Esophagus muscularis mucosa (tissue), 4 donors: ENCODE results near the gene GAPVD1. TPM values are rescaled to one million over a fixed set of nuclear protein-coding genes. Genes with fewer than 3 reads are reported as not detected.

ENCODE experiments used
- DNase-seq: peaks from one replicate; pipeline ENCODE4 v3.0.0-alpha.2; 2017; ENCODE audit errors: extremely low spot score
- H3K27ac ChIP-seq, 4 donors: fragments of 200-600 bp; sonication (generic); replicated peaks in 1 of 4; 1 replicate in 3 of 4; 2 replicates in 1 of 4; pipeline ENCODE4 v1.5.1; 2016 to 2019; ENCODE audit warnings: mild to moderate bottlenecking in 1 of 4
- H3K27me3 ChIP-seq, 4 donors: fragments of 200-600 bp; sonication (generic); one replicate each; pipeline versions ENCODE4 v1.5.1 to v1.6.0; 2016 to 2019
- H3K36me3 ChIP-seq, 4 donors: fragments of 200-600 bp; sonication (generic); one replicate each; pipeline ENCODE4 v1.5.1; 2016 to 2019
- H3K4me1 ChIP-seq, 4 donors: fragments of 200-600 bp; sonication (generic); one replicate each; pipeline ENCODE4 v1.5.1; 2016 to 2019
- H3K4me3 ChIP-seq, 4 donors: fragments of 200-600 bp; sonication (generic); 1 replicate in 2 of 4; 2 replicates in 2 of 4; pipeline ENCODE4 v1.5.1; 2016 to 2019; ENCODE audit warnings: mild to moderate bottlenecking in 4 of 4, moderate library complexity in 1 of 4
- H3K9me3 ChIP-seq, 4 donors: fragments of 200-600 bp; sonication (generic); 1 replicate in 3 of 4; 2 replicates in 1 of 4; pipeline ENCODE4 v1.5.1; 2016 to 2019
- CTCF ChIP-seq, 3 experiments: fragments of 200-600 bp in 2 of 3; fragments of 450-650 bp in 1 of 3; sonication (generic) in 2 of 3; IDR thresholded peaks; one replicate each; pipeline ENCODE4 v1.5.1; 2017 to 2019; ENCODE audit warnings: antibody characterized with exemption in 3 of 3, mild to moderate bottlenecking in 2 of 3, moderate library complexity in 1 of 3
- EP300 ChIP-seq: sonication (generic); formaldehyde crosslinking; IDR thresholded peaks from one replicate; pipeline ENCODE4 v1.6.1; 2017; ENCODE audit warnings: antibody characterized with exemption
- POLR2A ChIP-seq: fragments of 450-650 bp; IDR thresholded peaks from one replicate; pipeline ENCODE4 v1.6.1; 2017; ENCODE audit warnings: antibody characterized with exemption, moderate library complexity, mild to moderate bottlenecking, low read depth
- POLR2AphosphoS5 ChIP-seq, 2 donors: sonication (generic); formaldehyde crosslinking; IDR thresholded peaks; one replicate each; pipeline ENCODE4 v1.6.1; 2017; ENCODE audit warnings: antibody characterized with exemption in 2 of 2
- WGBS: methylation state at CpG from one replicate; pipeline ENCODE4 v1.1.5; 2018; 5-methylcytosine and 5-hydroxymethylcytosine counted together
- intact Hi-C: fragments of 100-400 bp; cut with DNase I; formaldehyde crosslinking; loops from one replicate; pipeline ENCODE4 v1.15.1; 2023
- total RNA-seq, 4 donors: library from RNA; depleted of rRNA; stranded (reverse); fragments of >200 nt; gene quantifications; one replicate each; pipeline versions ENCODE4 v1.1.0 to v1.2.1, GENCODE V29; 2016

GAPVD1 gene
- total RNA-seq, 4 donors from 2014 or later, result 39.0 to 58.6 (median 45.2) TPM

DNA sequence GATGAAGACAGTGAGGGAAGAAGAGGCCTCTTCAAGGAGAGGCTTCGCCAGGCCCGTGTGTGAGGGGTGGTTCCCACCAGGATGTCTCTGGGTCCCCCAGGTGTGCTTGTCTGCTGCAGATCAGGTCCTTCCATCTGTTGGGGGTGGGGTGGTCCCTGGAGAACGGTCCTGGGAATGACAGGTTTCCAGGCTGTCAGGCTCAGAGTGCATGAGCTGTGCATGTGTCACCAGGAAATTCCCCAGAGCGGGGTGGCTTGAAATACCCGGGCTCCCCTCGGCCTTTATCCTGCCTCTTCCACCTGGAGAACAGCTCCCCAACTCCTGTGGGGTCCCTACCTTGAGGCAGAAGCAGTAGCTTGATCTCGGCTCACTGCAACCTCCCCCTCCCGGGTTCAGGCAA is 118.8 kb downstream of the GAPVD1 start:
- Histone ChIP-seq H3K27me3 (peaks cover 0 to 21% (median 0%) of the 10 kb centered on the region in 4 donors), H3K4me3 (no peak overlapping the region), H3K9me3 (no peaks in the 10 kb centered on the region), H3K36me3 (no peaks in the 10 kb centered on the region), H3K27ac (no peak overlapping the region), H3K4me1 (peaks cover 0 to 5% (median 0%) of the 10 kb centered on the region in 4 donors)
- 80% methylated on average over 8 of the region's 8 CpGs for WGBS
- intact Hi-C loops, result no loop called here
- no peak for DNase-seq
- TF ChIP-seq POLR2A (no peak), CTCF (IDR thresholded peaks at IDR 0.05) (no peak), EP300 (no peak), POLR2AphosphoS5 (IDR thresholded peaks at IDR 0.05) (no peak)

DNA sequence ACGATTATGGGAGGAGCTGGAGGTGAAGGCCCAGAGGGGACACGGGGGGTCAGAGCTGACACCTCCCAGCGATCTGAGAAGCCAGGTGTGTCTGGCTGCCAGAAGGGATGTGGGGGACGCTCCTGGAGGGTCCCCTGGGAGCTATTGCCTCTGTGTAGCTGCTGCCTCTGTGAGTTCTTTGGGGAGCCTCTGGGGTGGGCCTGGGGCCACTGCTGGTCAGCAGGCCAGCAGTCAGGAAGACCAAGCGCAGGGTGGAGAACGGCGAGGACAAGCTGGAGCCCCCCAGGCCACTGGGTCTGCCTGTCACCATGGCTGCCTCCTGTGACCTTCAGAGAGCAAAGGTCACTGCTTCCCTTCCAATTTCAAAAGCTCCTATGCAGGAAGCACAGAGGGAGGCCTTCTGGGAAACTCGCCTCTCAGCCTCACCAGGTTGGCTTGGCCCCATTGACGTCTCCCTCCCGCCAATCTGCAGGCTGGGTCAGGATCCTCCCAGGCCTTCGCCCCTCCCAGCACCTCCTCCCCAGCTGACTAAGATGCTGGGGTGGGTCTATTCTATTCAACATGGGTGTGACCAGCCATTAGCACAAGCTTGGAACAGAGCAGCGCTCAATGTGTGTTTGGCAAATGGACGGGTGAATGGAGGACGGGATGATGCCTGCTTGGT is 126.4 kb downstream of the GAPVD1 start:
- DNase-seq, result no peak
- intact Hi-C loops, result no loop called here
- no peaks in the 10 kb centered on the region for H3K4me1 ChIP-seq
- no peaks in the 10 kb centered on the region for H3K9me3 ChIP-seq
- H3K27ac ChIP-seq, result no peak overlapping the region
- H3K27me3 ChIP-seq, result no peaks in the 10 kb centered on the region
- TF ChIP-seq POLR2A (no peak), EP300 (no peak)
- no peaks in the 10 kb centered on the region for H3K36me3 ChIP-seq
- 91% methylated on average over 12 of the region's 14 CpGs for WGBS
- no peak overlapping the region for H3K4me3 ChIP-seq

DNA sequence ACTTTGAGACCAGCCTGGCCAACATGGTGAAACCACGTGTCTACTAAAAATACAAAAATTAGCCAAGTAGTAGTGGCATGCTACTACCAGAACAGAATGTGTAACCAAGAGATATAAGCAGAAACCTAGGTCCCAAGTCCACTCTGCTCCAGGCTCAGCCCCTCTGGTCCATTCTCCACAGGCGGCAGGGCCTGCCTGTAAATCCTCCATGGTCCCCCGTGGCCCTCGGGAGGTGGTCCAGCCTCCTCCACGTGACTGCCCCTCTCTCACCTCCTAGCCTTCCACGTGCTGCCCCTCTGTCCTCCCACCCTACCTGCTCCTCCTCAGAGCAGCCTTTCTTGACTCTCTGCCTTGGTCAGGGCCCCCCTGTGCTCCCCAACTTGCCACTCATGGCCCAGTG is 127.4 kb downstream of the GAPVD1 start:
- Histone ChIP-seq H3K4me1 (no peaks in the 10 kb centered on the region), H3K9me3 (no peaks in the 10 kb centered on the region), H3K4me3 (no peak overlapping the region), H3K27me3 (no peaks in the 10 kb centered on the region), H3K36me3 (no peaks in the 10 kb centered on the region), H3K27ac (no peak overlapping the region)
- intact Hi-C loops, result no loop called here
- TF ChIP-seq EP300 (no peak), POLR2AphosphoS5 (IDR thresholded peaks at IDR 0.05) (no peak), CTCF (IDR thresholded peaks at IDR 0.05) (no peak), POLR2A (no peak)
- DNase-seq, result no peak
- WGBS, result 65% methylated on average over 6 of the region's 6 CpGs

DNA sequence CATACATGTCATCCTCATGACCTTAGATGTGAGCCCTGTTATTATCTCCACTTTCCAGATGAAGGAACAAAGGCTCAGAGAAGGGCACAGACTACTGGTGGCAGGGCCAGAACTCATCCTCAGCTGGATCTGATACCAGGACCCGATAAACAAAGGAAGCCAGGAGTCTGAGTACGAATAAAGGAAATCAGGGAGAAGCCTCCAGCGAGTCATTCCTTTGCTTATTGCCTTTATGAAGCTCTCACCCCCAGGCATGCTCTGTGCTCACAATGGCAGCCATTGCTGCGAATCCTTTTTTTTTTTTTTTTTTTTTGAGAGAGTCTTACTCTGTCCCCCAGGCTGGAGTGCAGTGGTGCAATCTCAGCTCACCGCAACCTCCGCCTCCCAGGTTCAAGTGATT is 130.1 kb downstream of the GAPVD1 start:
- WGBS, result 91% methylated on average over 6 of the region's 6 CpGs
- intact Hi-C loops, result no loop called here
- Histone ChIP-seq H3K27ac (no peak overlapping the region), H3K36me3 (no peaks in the 10 kb centered on the region), H3K4me3 (no peak overlapping the region), H3K4me1 (no peaks in the 10 kb centered on the region), H3K9me3 (no peaks in the 10 kb centered on the region), H3K27me3 (no peaks in the 10 kb centered on the region)
- TF ChIP-seq EP300, result no peak
- TF ChIP-seq POLR2AphosphoS5 (IDR thresholded peaks at IDR 0.05), result no peak
- TF ChIP-seq CTCF (IDR thresholded peaks at IDR 0.05), result no peak
- TF ChIP-seq POLR2A, result no peak
- no peak for DNase-seq

- intact Hi-C loops, result no loop called here
- Histone ChIP-seq H3K9me3 (no peaks in the 10 kb centered on the region), H3K4me1 (no peaks in the 10 kb centered on the region), H3K4me3 (no peak overlapping the region), H3K27me3 (no peaks in the 10 kb centered on the region), H3K27ac (no peak overlapping the region), H3K36me3 (no peaks in the 10 kb centered on the region)
- no peak for TF ChIP-seq POLR2A
- TF ChIP-seq POLR2AphosphoS5 (IDR thresholded peaks at IDR 0.05), result no peak
- TF ChIP-seq CTCF (IDR thresholded peaks at IDR 0.05), result no peak
- no peak for TF ChIP-seq EP300
- 97% methylated on average over 3 of the region's 3 CpGs for WGBS
- no peak for DNase-seq
These were observed 131.8 kb downstream of the GAPVD1 start for GRCh38 chr9:125393426-125393825.
